ENCODE results near the gene ANKFY1.

The ANKFY1 gene

DNA sequence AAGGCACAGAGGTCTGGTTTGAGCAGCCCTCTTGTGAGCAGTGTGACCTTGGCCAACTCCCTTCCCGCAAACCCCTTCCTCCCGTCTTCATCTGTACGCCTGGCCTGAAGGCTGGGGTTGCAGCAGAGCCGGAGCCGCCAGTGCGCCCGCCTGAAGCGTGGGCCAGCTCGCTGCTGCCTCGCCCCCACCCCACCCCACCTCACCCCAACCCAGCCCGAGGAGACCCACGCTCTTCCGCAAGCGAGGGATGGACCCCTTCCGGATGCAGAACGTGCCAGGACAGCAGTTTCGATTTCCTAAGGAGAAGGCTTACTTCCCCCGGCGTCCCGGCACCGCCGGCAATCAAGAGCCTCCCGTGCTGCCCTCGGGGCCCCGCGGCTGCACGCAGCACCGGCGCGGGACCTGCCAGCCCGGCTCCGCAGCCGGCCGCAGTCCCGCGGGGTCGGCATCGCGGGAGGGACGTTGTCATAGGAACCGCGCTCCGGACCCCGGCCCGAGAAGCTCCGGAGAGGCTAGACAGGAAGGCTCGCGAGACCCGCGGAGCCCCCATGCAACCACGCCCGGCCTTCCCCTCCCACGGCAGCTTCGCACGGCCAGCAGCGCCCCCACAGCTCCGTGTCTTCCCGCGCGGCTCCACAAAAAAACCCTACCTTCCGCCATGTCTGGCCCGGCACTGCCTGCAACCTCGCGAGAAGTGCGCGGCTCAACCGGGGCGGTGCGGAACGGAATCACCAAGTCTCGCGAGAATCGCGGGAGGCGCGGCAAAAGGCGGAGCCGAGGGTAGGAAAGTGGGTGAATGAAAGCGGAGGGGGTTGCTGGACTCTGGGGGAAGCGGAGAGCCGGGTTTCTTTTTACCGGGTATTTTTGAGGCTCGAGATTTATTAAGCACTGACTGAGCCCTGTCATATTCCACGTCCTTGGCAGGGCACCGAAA lies at the start of gene ANKFY1:
Gene ANKFY1 (minus strand): TSS at position 698 of the 934 bp plus-strand sequence. CDS start 38 bp downstream, at position 660.
- no peaks in the 10 kb centered on the region for H3K27me3 Mint-ChIP-seq
- ATAC-seq (ENCODE audit: low read depth), result peak; percentile 97
- peak within 1 kb of the TSS; percentile 92 for H3K4me3 Mint-ChIP-seq
- H3K36me3 Mint-ChIP-seq, result peaks cover 8% of the 10 kb centered on the region
- peak within 1 kb of the TSS; percentile 89 for H3K27ac Mint-ChIP-seq
- peak; percentile 98 to 99 for DNase-seq (ENCODE audit: low spot score in 2 of 2)
- peaks cover 4% of the 10 kb centered on the region for H3K9me3 Mint-ChIP-seq
- peaks cover 29% of the 10 kb centered on the region for H3K4me1 Mint-ChIP-seq

GRCh38 chr17:4310354-4311060 lies 46.7 kb upstream of the ANKFY1 start:
- DNase-seq (ENCODE audit: low spot score in 2 of 2) (no peak), ATAC-seq (ENCODE audit: low read depth) (no peak)
- Mint-ChIP-seq H3K36me3 (peaks cover 10% of the 10 kb centered on the region), H3K9me3 (no peaks in the 10 kb centered on the region), H3K27me3 (no peaks in the 10 kb centered on the region), H3K4me1 (peaks cover 55% of the 10 kb centered on the region), H3K27ac (peak overlapping the region; percentile 82), H3K4me3 (no peak overlapping the region)

DNA sequence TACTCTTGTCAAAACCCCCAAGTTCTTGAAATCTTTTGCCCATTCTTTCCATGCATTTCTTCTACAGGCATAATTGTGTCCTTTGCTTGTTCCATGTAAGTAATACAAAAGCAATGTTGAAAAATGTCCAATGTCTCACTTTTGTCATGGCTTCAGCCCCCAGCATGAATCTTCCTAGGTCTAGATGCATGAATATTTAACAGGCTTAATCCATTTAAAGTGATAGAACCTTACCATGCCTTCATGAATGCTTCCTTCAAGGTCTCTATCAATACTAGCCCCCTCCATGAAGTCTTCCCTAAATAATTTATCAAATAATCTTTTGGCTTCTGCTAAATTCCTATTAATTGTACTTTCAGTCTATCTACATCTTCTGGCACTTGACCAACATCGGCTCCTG lies 46.1 kb upstream of the ANKFY1 start:
- Mint-ChIP-seq H3K9me3 (no peaks in the 10 kb centered on the region), H3K27ac (peak overlapping the region; percentile 82), H3K4me3 (no peak overlapping the region), H3K4me1 (peaks cover 56% of the 10 kb centered on the region), H3K36me3 (peaks cover 11% of the 10 kb centered on the region), H3K27me3 (no peaks in the 10 kb centered on the region)
- ATAC-seq (ENCODE audit: low read depth) (no peak), DNase-seq (ENCODE audit: low spot score in 2 of 2) (no peak)

DNA sequence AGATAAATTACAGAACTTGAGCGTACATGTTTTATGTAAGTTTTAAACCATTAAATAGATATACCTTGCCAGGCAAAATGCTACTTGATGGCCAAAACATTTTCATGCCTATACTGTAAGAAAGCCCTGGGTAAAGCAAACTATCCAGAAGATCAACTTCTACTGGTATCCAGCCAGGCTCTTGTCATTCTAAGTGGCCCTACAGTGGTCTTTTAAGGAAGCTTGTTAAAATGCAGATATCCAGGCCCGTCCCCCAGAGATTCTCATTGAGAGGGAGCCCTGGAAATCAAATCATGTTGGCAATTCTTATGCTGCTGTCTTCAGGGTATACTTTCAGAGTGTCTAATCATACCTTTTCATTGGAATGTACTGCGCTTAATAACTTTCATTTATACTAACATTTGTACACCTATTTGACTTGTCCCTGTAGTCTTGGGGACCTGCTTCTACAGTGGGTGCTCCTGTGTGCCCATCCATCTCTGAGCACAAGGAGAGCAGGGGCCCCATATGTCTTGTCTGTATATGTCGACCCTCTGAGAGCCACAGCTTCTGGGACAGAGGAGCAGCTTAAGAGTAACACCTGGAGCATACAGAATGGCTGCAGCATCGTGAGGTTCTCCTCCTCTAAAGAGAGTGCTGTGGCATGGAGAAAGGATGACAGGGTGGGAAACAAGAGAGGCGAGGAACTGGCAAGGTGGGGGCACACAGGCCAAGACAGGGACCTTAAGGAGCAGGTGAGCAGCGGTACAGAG lies 43.6 kb upstream of the ANKFY1 start:
- peaks cover 34% of the 10 kb centered on the region for H3K4me1 Mint-ChIP-seq
- no peak for DNase-seq (ENCODE audit: low spot score in 2 of 2)

DNA sequence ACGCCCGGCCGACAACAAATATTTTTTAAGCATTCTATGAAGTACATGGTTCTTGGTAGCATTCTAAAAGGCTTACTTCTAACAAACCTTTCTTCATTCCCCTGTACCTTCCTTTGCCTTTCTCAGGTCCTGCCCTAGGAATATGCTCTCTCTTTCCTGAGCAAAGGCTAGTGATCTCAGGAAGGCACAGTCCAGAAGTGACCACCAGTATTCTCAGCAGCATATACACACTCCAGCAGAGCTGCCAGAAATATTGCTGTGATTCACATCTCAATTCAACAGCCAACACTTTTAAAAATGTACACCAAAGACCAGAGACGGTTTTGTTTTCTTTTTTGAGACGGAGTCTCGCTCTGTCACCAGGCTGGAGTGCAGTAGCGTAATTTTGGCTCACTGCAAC lies 41.4 kb upstream of the ANKFY1 start:
- ATAC-seq (ENCODE audit: low read depth) (no peak), DNase-seq (ENCODE audit: low spot score in 2 of 2) (no peak)
- no peak overlapping the region for H3K27ac Mint-ChIP-seq
- H3K36me3 Mint-ChIP-seq, result peaks cover 17% of the 10 kb centered on the region
- no peak overlapping the region for H3K4me3 Mint-ChIP-seq
- no peaks in the 10 kb centered on the region for H3K9me3 Mint-ChIP-seq
- H3K4me1 Mint-ChIP-seq, result peaks cover 22% of the 10 kb centered on the region
- H3K27me3 Mint-ChIP-seq, result no peaks in the 10 kb centered on the region

More for the DNA sequence above, 43.6 kb upstream of the ANKFY1 start:
- Mint-ChIP-seq H3K27ac (peak overlapping the region; percentile 60), H3K36me3 (peaks cover 12% of the 10 kb centered on the region), H3K27me3 (no peaks in the 10 kb centered on the region), H3K4me3 (peak overlapping the region; percentile 52), H3K9me3 (no peaks in the 10 kb centered on the region)
- no peak for ATAC-seq (ENCODE audit: low read depth)

GRCh38 chr17:4304417-4305027 lies 40.7 kb upstream of the ANKFY1 start:
- H3K27ac Mint-ChIP-seq, result no peak overlapping the region
- peaks cover 15% of the 10 kb centered on the region for H3K36me3 Mint-ChIP-seq
- H3K9me3 Mint-ChIP-seq, result no peaks in the 10 kb centered on the region
- H3K4me1 Mint-ChIP-seq, result peaks cover 15% of the 10 kb centered on the region
- no peak overlapping the region for H3K4me3 Mint-ChIP-seq
- ATAC-seq (ENCODE audit: low read depth), result peak; percentile 90
- H3K27me3 Mint-ChIP-seq, result no peaks in the 10 kb centered on the region
- DNase-seq (ENCODE audit: low spot score in 2 of 2), result peak; percentile 49 to 50

- Mint-ChIP-seq H3K27me3 (no peaks in the 10 kb centered on the region), H3K4me3 (no peak overlapping the region), H3K9me3 (no peaks in the 10 kb centered on the region), H3K27ac (no peak overlapping the region), H3K36me3 (peaks cover 13% of the 10 kb centered on the region), H3K4me1 (peaks cover 19% of the 10 kb centered on the region)
- ATAC-seq (ENCODE audit: low read depth) (no peak), DNase-seq (ENCODE audit: low spot score in 2 of 2) (no peak)
Measured at GRCh38 chr17:4301066-4301465, 37.3 kb upstream of the ANKFY1 start.

DNA sequence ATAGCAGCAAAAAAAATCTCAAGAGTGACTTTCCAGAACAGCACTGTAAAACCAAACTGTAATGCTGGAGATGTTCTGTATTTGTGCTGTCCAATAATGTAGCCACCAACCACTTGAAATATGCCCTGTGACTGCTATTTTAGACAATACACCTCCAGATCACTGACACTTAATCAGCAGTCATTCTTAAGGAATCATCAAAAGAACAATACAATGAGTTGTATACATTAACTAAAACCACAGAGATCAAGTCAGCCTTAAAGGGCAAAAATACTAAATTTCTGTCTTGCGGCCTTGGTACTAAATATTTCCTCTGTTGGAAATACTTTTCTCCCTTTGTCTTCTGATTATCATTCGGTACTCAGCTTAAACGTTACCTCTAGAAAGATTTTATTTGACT lies 33.6 kb upstream of the ANKFY1 start:
- no peak for DNase-seq (ENCODE audit: low spot score in 2 of 2)
- Mint-ChIP-seq H3K27me3 (no peaks in the 10 kb centered on the region), H3K27ac (no peak overlapping the region), H3K36me3 (peaks cover 21% of the 10 kb centered on the region), H3K4me1 (peaks cover 27% of the 10 kb centered on the region), H3K4me3 (no peak overlapping the region), H3K9me3 (no peaks in the 10 kb centered on the region)
- ATAC-seq (ENCODE audit: low read depth), result no peak

DNA sequence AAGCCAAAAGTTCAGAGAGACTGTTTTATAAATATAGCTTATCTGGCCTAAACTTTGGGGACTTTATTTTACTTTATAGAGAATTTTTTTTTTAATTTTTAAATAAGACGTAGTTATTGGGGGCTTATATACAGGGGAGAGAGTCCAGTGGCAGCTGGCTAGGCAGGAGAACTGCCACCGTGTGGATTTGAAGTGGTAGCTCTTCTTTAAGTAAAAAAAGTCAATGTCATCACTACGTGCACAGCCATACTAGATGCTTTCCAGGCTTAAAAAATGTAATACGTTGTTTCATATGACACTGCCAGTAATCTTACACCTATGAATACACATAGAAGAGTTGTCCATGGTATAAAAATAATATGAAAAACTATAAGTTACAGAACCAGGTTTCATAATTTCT lies 31.9 kb upstream of the ANKFY1 start:
- peaks cover 16% of the 10 kb centered on the region for H3K36me3 Mint-ChIP-seq
- ATAC-seq (ENCODE audit: low read depth) (no peak), DNase-seq (ENCODE audit: low spot score in 2 of 2) (no peak)
- H3K4me1 Mint-ChIP-seq, result peaks cover 27% of the 10 kb centered on the region
- no peaks in the 10 kb centered on the region for H3K9me3 Mint-ChIP-seq
- H3K27ac Mint-ChIP-seq, result peak overlapping the region; percentile 17
- no peak overlapping the region for H3K4me3 Mint-ChIP-seq
- no peaks in the 10 kb centered on the region for H3K27me3 Mint-ChIP-seq

- Mint-ChIP-seq H3K9me3 (no peaks in the 10 kb centered on the region), H3K4me3 (no peak overlapping the region), H3K36me3 (peaks cover 20% of the 10 kb centered on the region), H3K27me3 (no peaks in the 10 kb centered on the region), H3K4me1 (peaks cover 24% of the 10 kb centered on the region), H3K27ac (peak overlapping the region; percentile 38)
- peak; percentile 53 for ATAC-seq (ENCODE audit: low read depth)
- no peak for DNase-seq (ENCODE audit: low spot score in 2 of 2)
Measured at GRCh38 chr17:4293572-4293971, 29.8 kb upstream of the ANKFY1 start.

GRCh38 chr17:4287710-4288109 lies 23.9 kb upstream of the ANKFY1 start:
- no peaks in the 10 kb centered on the region for H3K27me3 Mint-ChIP-seq
- no peak for ATAC-seq (ENCODE audit: low read depth)
- DNase-seq (ENCODE audit: low spot score in 2 of 2), result no peak
- peaks cover 18% of the 10 kb centered on the region for H3K36me3 Mint-ChIP-seq
- H3K9me3 Mint-ChIP-seq, result no peaks in the 10 kb centered on the region
- peaks cover 5% of the 10 kb centered on the region for H3K4me1 Mint-ChIP-seq
- H3K4me3 Mint-ChIP-seq, result no peak overlapping the region
- H3K27ac Mint-ChIP-seq, result no peak overlapping the region

GRCh38 chr17:4276514-4276913 lies 12.7 kb upstream of the ANKFY1 start:
- no peak for ATAC-seq (ENCODE audit: low read depth)
- H3K27ac Mint-ChIP-seq, result peak overlapping the region; percentile 24
- no peak for DNase-seq (ENCODE audit: low spot score in 2 of 2)
- no peaks in the 10 kb centered on the region for H3K9me3 Mint-ChIP-seq
- H3K36me3 Mint-ChIP-seq, result peaks cover 19% of the 10 kb centered on the region
- H3K4me1 Mint-ChIP-seq, result peaks cover 5% of the 10 kb centered on the region
- no peak overlapping the region for H3K4me3 Mint-ChIP-seq
- no peaks in the 10 kb centered on the region for H3K27me3 Mint-ChIP-seq

DNA sequence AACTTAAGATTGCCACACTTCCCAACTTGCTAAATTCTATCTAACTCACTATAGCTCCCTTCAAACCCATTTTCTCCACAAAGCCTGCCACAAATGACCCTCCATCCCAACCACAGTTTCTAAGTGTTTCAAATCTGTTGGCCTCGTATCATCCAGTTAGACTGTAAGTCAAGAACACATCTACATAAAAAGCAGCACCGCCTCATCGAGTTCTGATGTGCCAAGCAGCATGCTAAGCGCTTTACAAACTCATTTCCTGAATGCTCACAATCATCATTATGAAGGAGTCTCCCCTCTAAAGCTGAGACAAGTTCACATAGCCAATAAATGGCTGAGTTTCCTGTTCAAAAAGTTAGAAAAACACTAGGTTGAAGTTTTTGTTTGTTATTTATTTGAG lies 9.2 kb upstream of the ANKFY1 start:
- H3K36me3 Mint-ChIP-seq, result peaks cover 11% of the 10 kb centered on the region
- DNase-seq (ENCODE audit: low spot score in 2 of 2) (no peak), ATAC-seq (ENCODE audit: low read depth) (no peak)
- no peaks in the 10 kb centered on the region for H3K9me3 Mint-ChIP-seq
- H3K4me1 Mint-ChIP-seq, result peaks cover 5% of the 10 kb centered on the region
- peak overlapping the region; percentile 36 for H3K27ac Mint-ChIP-seq
- no peak overlapping the region for H3K4me3 Mint-ChIP-seq
- H3K27me3 Mint-ChIP-seq, result no peaks in the 10 kb centered on the region

All from memory B cell (primary cell).